HL-60 (cell line): ENCODE results near the gene SLC6A8.

Experiments
- DNase-seq, 2 experiments: peaks; one replicate each; pipeline ENCODE4 v3.0.0-alpha.2; 2010 to 2020; ENCODE audit warnings: low read depth in 1 of 2, low spot score in 1 of 2
- H3K27ac ChIP-seq: fragments of 250-450 bp; sonication (Bioruptor Pico); replicated peaks from 2 replicates; pipeline ENCODE4 v1.5.1; 2020; ENCODE audit warnings: mild to moderate bottlenecking, moderate library complexity
- H3K27me3 ChIP-seq: fragments of 250-450 bp; sonication (Bioruptor Pico); 2 replicates; pipeline ENCODE4 v1.5.1; 2021; ENCODE audit warnings: mild to moderate bottlenecking, moderate library complexity; ENCODE audit not compliant: insufficient read depth, poor library complexity, severe bottlenecking
- H3K4me3 ChIP-seq: replicated peaks from 2 replicates; pipeline ENCODE4 v1.5.1; 2011; ENCODE audit warnings: mild to moderate bottlenecking, control low read depth, low read length; ENCODE audit not compliant: insufficient read depth
- CTCF ChIP-seq: IDR thresholded peaks from one replicate; pipeline ENCODE4 v1.5.1; 2011; ENCODE audit warnings: low read length, control low read depth, inconsistent platforms; ENCODE audit not compliant: insufficient read depth
- GABPA ChIP-seq: IDR thresholded peaks from 2 replicates; pipeline ENCODE4 v1.6.1; 2012; ENCODE audit warnings: low read depth
- POLR2AphosphoS5 ChIP-seq: IDR thresholded peaks from 2 replicates; pipeline ENCODE4 v1.6.1; 2012; ENCODE audit warnings: low read depth
- SPI1 ChIP-seq: IDR thresholded peaks from 2 replicates; pipeline ENCODE4 v1.6.1; 2012; ENCODE audit warnings: low read depth, mild to moderate bottlenecking, borderline replicate concordance
- TF ChIP-seq, protein P1 (sequence below): IDR thresholded peaks from 2 replicates; pipeline ENCODE4 v1.6.1; 2012; ENCODE audit warnings: low read depth; ENCODE audit not compliant: insufficient replicate concordance

Gene SLC6A8

DNA sequence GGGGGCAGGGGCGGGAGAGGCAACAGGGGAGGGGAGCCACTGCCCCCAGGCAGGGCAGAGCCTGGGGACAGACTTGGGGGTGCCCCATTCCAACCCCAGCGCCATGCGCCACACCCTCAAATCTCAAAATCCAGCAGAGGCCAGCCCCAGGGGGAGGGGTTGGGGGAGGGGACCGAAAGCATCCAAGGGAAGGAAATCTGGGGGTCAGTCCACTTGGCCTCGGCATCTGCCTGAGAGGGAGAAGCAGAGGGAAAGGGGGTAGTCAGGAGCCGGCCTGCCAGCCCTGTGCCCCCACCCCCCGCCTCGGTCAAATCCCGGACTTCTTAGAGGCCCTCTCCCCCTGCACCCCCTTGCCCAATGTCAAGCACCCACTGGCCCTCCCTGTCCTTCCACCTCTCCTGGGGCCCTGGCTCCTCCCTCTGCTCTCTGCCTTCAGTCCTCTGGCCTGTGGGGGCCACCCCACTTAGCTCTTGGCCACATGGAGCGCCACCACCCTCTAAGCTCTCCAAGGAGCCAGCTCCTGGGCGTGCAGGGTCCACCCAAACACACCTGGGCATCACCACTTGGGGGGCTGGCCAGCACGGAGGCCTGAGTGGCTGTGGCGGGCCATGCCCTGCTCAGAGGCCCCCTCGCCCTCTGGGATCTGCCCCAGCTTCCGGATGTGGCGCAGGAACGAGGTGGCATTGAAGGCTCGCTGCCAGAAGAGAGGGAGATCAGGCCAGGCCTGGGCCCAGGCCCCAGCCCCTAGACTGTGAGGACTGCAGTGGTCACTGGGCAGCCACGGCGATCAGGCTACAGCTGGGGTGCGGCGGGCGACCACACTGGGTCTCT lies 17.6 kb upstream of the SLC6A8 start:
- DNase-seq = no peak
- no peak overlapping the region for H3K4me3 ChIP-seq
- H3K27me3 ChIP-seq = peaks cover 5% of the 10 kb centered on the region
- no peak overlapping the region for H3K27ac ChIP-seq
- TF ChIP-seq, protein P1, sequence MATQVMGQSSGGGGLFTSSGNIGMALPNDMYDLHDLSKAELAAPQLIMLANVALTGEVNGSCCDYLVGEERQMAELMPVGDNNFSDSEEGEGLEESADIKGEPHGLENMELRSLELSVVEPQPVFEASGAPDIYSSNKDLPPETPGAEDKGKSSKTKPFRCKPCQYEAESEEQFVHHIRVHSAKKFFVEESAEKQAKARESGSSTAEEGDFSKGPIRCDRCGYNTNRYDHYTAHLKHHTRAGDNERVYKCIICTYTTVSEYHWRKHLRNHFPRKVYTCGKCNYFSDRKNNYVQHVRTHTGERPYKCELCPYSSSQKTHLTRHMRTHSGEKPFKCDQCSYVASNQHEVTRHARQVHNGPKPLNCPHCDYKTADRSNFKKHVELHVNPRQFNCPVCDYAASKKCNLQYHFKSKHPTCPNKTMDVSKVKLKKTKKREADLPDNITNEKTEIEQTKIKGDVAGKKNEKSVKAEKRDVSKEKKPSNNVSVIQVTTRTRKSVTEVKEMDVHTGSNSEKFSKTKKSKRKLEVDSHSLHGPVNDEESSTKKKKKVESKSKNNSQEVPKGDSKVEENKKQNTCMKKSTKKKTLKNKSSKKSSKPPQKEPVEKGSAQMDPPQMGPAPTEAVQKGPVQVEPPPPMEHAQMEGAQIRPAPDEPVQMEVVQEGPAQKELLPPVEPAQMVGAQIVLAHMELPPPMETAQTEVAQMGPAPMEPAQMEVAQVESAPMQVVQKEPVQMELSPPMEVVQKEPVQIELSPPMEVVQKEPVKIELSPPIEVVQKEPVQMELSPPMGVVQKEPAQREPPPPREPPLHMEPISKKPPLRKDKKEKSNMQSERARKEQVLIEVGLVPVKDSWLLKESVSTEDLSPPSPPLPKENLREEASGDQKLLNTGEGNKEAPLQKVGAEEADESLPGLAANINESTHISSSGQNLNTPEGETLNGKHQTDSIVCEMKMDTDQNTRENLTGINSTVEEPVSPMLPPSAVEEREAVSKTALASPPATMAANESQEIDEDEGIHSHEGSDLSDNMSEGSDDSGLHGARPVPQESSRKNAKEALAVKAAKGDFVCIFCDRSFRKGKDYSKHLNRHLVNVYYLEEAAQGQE = no peak
- TF ChIP-seq SPI1 (no peak), POLR2AphosphoS5 (no peak), GABPA (no peak), CTCF (no peak)

GRCh38 chrX:153670748-153671588 lies 16.8 kb upstream of the SLC6A8 start:
- Histone ChIP-seq H3K27ac (no peak overlapping the region), H3K27me3 (peaks cover 5% of the 10 kb centered on the region), H3K4me3 (no peak overlapping the region)
- TF ChIP-seq POLR2AphosphoS5 (no peak), CTCF (no peak), SPI1 (no peak), GABPA (no peak)
- TF ChIP-seq, protein P1 = no peak
- no peak for DNase-seq

DNA sequence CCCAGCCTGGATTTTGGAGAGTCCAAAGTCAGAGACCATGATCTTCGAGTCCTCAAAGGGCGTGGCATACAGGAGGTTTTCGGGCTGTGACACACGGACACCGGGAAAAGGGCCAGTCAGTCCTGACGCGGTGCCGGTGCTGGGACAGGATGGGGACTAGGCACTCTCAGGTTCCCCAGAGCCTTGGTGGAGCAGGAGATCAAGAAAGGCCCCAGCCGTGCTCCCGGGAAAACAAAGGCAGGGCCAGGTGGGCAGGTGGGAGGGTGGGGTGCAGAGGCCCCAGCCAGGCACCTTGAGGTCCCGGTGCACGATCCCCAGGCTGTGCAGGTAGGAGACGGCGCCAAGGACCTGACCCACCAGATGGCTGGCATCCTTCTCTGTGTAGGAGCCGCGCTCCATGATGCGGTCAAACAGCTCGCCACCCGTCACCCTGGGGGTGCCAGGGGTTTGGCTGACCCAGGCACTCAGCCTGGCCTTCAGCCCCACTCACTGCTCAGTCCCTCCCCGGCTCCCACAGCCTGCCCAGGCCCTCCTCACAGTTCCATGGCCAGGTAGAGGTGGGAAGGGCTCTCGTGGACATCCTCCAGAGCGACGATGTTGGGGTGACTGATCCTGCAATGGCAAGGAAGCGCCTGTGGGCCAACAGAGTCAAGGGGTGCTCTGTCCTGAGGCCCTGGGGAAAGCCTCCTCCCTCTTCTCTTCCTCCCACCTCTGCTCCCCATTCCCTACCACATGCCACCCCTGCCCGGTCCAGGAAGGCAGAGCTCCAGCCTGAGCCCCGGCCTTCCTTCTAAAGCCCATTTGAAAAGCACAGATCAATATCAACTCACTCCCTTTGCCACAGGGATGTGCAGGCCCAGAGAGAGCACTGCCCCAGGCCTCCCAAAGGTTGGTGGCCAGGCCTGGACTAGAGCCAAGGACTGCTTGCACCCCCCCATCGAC lies 15.9 kb upstream of the SLC6A8 start:
- TF ChIP-seq, protein P1 = no peak
- TF ChIP-seq CTCF (no peak), POLR2AphosphoS5 (no peak), SPI1 (no peak), GABPA (no peak)
- Histone ChIP-seq H3K4me3 (no peak overlapping the region), H3K27ac (no peak overlapping the region), H3K27me3 (peaks cover 5% of the 10 kb centered on the region)
- no peak for DNase-seq
